ENCODE measurements around the gene ZCCHC18.

Gene ZCCHC18

DNA sequence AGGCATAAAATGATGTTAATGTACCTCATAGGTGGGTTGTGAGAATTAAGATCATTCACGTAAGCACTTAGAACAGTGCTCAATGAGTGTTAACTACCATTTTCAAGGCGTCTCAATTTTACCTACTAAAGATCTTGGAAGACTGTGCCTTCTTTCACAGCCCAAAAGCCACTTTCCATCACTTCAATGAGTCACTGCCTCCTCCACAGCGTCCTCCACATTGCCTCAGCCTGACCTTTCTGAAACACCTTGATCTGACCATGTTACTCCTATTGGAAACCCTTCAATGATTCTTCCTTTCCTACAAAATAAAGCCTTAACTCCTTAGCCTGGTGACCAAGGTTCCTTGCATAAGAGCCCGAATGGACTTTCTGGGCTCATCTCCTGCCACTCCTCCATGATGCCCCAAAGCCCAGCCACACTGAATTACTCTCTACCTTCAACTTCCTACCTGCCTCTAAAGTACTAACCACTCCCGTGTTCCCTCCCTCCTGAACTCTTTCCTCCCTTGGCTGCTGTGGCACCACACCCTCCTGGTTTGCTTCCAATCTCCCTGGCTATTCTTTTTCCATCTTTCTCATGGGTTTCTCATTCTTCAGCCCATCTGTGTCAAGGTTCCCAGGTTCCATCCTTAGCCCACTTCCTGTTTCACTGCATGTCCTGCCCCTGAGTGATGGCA, 22.4 kb downstream of the ZCCHC18 start:
- DNase-seq = no peak

GRCh38 chrX:104135677-104136076, 23.4 kb downstream of the ZCCHC18 start:
- DNase-seq = peak; percentile 22

DNA sequence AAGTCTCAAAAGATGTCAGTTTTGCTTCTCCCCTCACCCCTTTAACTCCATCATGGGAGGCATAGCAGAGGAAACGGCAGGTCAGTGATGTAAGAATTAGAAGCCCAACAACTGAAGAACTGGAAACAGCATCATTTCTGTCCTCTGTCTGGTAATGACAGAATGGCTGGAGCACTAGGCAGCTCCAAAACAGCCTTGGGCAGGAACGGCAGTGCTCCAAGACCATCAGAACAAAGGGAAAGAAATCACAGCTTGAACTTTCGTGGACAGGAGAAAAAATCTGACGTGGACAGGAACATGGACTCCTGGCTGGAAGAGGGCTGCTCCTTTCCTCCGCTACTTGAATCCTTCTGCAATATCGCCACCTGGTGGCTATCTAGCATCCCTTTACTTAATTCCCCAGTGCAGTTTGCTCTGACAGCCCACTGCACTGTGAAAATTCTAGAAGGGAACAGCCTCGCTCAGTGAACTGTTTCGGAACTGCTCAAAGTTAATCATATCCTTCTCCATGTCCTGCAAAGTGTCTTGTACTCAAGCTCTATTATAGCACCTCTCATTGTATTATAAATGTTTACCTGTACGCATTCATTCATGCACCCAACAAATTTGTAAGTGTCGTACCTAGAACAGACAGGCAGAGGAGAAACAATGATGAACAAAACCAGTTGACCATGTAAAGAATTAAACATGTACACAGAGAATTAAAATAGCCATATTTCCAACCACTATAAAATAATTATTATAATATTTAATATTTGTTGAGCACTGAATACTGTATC, 24.1 kb downstream of the ZCCHC18 start:
- peak; percentile 78 for DNase-seq

- no peak for DNase-seq
These were observed 25.2 kb downstream of the ZCCHC18 start for GRCh38 chrX:104137496-104137895.

DNA sequence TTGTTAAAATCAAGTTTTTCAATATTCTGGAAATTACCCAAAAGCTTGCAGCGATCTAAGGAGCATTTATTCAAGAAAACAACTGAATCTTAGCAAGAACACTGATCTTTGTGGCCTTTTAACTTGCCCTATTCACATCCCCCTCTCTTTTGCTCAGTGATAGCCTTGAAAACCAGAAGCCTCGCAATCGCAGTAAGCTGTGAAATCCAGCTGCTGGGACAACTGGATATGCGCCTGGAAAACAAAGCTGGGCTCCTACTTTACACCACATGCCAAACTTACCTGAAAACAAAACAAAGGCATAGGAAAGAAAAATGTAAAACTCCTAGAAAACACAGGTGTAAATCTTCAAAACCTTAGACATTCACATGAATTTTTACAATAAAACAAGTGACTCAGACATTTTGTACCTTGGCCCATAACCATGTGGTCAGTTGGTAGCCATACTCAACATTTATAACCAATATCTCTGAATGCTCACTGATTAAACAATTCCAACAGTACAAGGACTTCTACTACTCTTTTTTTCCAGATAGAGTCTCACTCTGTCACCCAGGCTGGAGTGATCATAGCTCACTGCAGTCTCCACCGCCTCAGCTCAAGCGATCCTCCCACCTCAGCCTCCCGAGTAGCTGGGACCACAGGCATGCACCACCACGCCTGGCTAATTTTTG, 28.9 kb downstream of the ZCCHC18 start:
- no peak for DNase-seq

- no peak for DNase-seq
These were observed 38.7 kb downstream of the ZCCHC18 start for GRCh38 chrX:104151037-104151436.

GRCh38 chrX:104156630-104157529, 44.6 kb downstream of the ZCCHC18 start, which contains the start of gene SLC25A53:
Gene SLC25A53 (minus strand): TSS chrX:104157009. CDS start chrX:104105257, 51,752 bp downstream.
- peak; percentile 79 for DNase-seq

Data from fibroblast of skin of abdomen (primary cell).